HUES48 (cell line): ENCODE data around the gene RIN2.

Experiments
- H3K27ac ChIP-seq: one replicate; pipeline ENCODE4 v1.7.0; 2013; ENCODE audit warnings: low read depth, low read length, inconsistent platforms
- H3K27me3 ChIP-seq: 2 replicates; pipeline ENCODE4 v1.6.1; 2013; ENCODE audit warnings: mild to moderate bottlenecking, low read length; ENCODE audit not compliant: control insufficient read depth, insufficient read depth
- H3K36me3 ChIP-seq: 2 replicates; pipeline ENCODE4 v1.6.1; 2013; ENCODE audit warnings: low read length; ENCODE audit not compliant: control insufficient read depth, insufficient read depth
- H3K4me1 ChIP-seq: 2 replicates; pipeline ENCODE4 v1.6.1; 2013; ENCODE audit warnings: mild to moderate bottlenecking, low read length; ENCODE audit not compliant: control insufficient read depth, insufficient read depth
- H3K4me3 ChIP-seq: 2 replicates; pipeline ENCODE4 v1.5.1; 2013; ENCODE audit warnings: mild to moderate bottlenecking, low read depth, low read length
- H3K9ac ChIP-seq: 2 replicates; pipeline ENCODE4 v1.6.1; 2013; ENCODE audit warnings: mild to moderate bottlenecking, low read depth, low read length, moderate library complexity
- H3K9me3 ChIP-seq: 2 replicates; pipeline ENCODE4 v1.6.1; 2013; ENCODE audit warnings: low read length; ENCODE audit not compliant: control insufficient read depth, insufficient read depth

RIN2 gene

DNA sequence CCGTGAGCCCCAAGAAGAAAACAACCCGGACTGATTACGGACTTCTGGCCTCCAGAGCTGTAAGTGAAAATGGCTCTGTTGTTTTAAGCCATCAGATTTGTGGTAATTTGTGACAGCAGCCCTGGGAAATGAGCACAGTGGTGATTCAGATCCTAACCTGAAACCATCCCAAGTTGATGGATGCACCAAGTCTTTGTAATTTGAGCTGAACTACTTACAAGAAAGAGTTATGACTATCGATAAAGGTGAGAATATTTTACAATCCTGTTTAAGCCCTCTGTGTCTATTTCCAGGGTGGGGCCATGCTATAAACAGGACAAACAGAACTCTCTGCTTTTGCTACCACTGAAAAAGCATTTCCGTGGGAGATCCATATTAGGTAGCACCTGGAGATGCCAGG is 19.1 kb upstream of the RIN2 start:
- Histone ChIP-seq H3K27ac (no peak overlapping the region), H3K9ac (no peak overlapping the region), H3K4me3 (no peak overlapping the region), H3K4me1 (peaks cover 10% of the 10 kb centered on the region; the same call in 1 of the 2 replicates), H3K36me3 (no peaks in the 10 kb centered on the region), H3K27me3 (no peaks in the 10 kb centered on the region), H3K9me3 (no peaks in the 10 kb centered on the region)

DNA sequence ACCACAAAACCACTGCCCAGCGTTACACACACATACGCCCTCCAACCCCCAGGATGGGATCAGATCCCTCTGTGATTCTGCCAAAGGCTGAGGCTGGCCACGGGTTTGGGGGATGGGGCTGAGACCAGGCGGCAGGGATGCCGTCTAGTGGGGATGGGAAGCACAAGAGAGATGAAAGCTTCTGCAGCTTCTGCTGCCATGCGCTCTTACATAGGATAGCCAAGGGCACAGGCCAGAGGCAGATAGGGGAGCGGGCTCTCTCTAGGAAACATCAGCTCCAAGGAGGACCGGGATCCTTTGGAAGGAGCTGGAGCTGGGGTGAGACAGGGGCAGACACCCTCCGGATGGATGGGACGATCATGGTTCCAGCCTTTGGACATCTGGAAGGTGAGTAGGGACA is 18.7 kb upstream of the RIN2 start:
- H3K36me3 ChIP-seq = no peaks in the 10 kb centered on the region
- H3K27ac ChIP-seq = no peak overlapping the region
- H3K9me3 ChIP-seq = no peaks in the 10 kb centered on the region
- H3K4me1 ChIP-seq = peaks cover 10% of the 10 kb centered on the region; the same call in 1 of the 2 replicates
- H3K27me3 ChIP-seq = no peaks in the 10 kb centered on the region
- H3K9ac ChIP-seq = no peak overlapping the region
- H3K4me3 ChIP-seq = no peak overlapping the region

DNA sequence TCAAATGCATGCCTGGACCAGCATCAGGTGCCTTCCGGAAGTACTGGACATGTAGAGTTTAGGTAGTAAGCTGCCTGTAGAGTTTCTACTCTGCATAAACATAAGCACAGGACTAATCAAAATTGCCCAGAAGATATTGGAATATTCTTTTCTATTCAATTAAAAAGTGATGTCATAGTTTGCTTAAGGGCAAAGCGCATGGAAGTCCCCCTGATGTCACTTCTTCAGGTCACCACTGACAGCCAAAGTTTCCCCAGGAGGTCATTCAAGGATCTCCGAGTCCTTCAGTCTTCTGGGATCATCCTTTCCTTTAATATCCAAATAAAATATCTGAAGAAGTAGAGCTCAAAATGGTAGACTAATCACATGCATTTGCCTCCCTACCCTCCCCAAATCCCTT is 17.5 kb upstream of the RIN2 start:
- Histone ChIP-seq H3K27me3 (no peaks in the 10 kb centered on the region), H3K9me3 (0 out of 2 replicates have a peak, but pooled peaks cover 2% of the 10 kb centered on the region), H3K9ac (no peak overlapping the region), H3K27ac (no peak overlapping the region), H3K36me3 (no peaks in the 10 kb centered on the region), H3K4me3 (no peak overlapping the region), H3K4me1 (0 out of 2 replicates have a peak, but pooled peaks cover 7% of the 10 kb centered on the region)

DNA sequence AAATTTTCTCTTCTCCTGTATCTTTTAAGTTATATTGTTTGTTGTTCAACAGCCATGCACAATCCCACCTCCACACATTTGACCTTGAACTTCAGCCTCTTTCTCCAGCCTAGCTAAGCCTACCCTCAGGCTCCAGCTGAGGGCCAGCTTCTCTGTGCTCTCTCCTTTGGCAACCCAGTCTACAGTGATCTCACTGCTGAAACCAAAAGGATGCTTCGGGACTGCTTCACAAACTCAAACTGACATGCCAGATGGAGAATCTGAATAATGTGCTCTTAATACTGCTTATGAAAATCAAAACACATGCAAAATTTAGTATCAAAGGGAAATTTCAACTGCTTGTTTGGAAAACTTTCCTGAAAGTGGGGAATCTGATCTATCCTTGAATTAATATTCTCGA is 16.1 kb upstream of the RIN2 start:
- Histone ChIP-seq H3K9ac (no peak overlapping the region), H3K36me3 (no peaks in the 10 kb centered on the region), H3K4me1 (0 out of 2 replicates have a peak, but pooled peaks cover 6% of the 10 kb centered on the region), H3K9me3 (0 out of 2 replicates have a peak, but pooled peaks cover 6% of the 10 kb centered on the region), H3K4me3 (no peak overlapping the region), H3K27ac (no peak overlapping the region), H3K27me3 (no peaks in the 10 kb centered on the region)

DNA sequence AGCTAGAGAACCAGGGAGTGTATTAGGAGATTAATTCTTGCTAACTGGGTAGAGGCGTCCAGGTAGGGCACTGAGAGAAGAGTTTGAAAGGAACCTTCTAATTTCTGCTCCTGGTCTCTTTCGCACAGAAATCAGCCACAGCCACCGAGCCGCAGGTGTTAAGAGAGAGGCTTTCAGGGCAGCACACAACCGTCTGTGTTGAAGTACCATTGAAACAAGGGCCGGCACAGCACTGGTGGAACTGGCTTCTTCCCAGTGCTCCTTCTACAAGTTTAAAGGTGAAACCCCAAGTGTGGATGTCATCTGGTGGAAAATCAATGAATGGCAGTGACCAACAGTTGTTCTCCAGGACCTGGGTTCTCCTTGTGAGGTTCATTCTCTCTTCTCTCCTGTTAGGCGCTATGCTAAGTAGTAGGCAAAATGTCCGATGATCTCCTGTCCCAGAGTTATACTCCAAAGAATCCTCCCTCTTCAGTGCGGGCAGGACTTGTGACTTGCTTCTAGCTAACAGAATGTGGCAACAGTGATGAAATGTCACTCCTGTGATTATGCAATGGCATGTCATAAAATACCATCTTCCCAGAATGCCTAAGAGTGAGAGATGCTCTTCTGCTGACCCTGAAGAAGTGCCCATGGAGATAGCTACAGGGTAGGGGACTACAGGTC is 15.0 kb upstream of the RIN2 start:
- H3K27ac ChIP-seq = no peak overlapping the region
- 0 out of 2 replicates have a peak, but pooled peaks cover 6% of the 10 kb centered on the region for H3K9me3 ChIP-seq
- no peaks in the 10 kb centered on the region for H3K27me3 ChIP-seq
- no peaks in the 10 kb centered on the region for H3K36me3 ChIP-seq
- 0 out of 2 replicates have a peak, but pooled peaks cover 6% of the 10 kb centered on the region for H3K4me1 ChIP-seq
- no peak overlapping the region for H3K9ac ChIP-seq
- H3K4me3 ChIP-seq = no peak overlapping the region

DNA sequence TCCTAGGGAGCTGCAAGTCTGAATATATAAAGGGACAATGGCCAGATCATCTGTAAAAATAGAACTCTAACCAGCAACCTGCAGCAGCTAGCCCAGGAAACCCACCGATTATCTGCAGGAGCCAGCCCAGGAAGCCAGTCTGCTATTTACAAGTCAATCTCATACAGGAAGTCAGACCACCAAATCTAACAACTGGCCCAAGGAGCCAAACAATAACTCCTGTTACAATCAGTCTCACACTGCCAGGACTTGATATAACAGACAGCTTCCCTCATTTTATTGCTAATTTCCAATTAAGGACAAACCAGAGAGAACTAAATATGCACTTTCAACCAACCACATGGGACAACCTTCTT is 14.4 kb upstream of the RIN2 start:
- H3K27ac ChIP-seq = no peak overlapping the region
- 0 out of 2 replicates have a peak, but pooled peaks cover 6% of the 10 kb centered on the region for H3K9me3 ChIP-seq
- no peak overlapping the region for H3K4me3 ChIP-seq
- H3K4me1 ChIP-seq = 0 out of 2 replicates have a peak, but pooled peaks cover 6% of the 10 kb centered on the region
- H3K27me3 ChIP-seq = no peaks in the 10 kb centered on the region
- no peak overlapping the region for H3K9ac ChIP-seq
- H3K36me3 ChIP-seq = no peaks in the 10 kb centered on the region

DNA sequence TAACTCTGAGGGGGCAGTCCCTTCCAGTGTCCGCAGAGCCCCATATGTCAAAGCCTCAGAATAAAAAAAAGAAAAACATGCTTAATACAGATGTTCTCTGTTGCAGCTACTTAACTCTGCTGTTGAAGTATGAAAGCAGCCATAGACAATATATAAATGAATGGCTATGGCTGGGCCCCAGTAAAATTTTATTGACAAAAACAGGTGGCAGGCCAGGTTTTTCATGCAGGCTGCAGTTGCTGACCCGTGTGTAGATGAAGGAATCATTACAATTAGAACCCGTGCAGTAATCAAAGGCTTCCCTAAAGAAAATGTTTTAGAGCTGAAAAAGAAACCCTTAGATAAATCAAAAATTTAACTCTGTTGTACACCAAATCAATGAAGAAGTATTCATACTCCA is 13.0 kb upstream of the RIN2 start:
- H3K27me3 ChIP-seq = no peaks in the 10 kb centered on the region
- H3K27ac ChIP-seq = no peak overlapping the region
- no peak overlapping the region for H3K4me3 ChIP-seq
- no peak overlapping the region for H3K9ac ChIP-seq
- H3K4me1 ChIP-seq = peaks cover 8% of the 10 kb centered on the region
- H3K9me3 ChIP-seq = 0 out of 2 replicates have a peak, but pooled peaks cover 6% of the 10 kb centered on the region
- no peaks in the 10 kb centered on the region for H3K36me3 ChIP-seq

DNA sequence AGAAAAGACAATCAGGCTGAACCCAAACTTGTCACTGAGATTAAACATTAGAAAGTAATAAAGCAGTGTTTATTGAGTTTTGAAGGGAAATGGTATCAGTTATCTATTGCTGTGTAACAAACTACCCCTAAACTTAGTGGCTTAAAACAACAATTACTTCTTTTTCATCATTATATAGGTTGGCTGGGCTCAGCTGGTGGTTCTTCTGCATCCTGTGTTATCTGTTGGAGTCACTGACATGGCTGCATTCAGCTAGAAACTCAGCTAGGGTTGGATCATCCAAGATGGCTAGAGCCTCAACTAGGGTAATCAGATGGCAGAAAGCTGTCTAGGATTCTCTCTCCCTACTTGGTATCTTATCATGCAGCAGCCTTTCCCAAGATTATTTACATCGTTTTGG is 12.5 kb upstream of the RIN2 start:
- no peak overlapping the region for H3K4me3 ChIP-seq
- no peaks in the 10 kb centered on the region for H3K27me3 ChIP-seq
- no peaks in the 10 kb centered on the region for H3K36me3 ChIP-seq
- no peak overlapping the region for H3K9ac ChIP-seq
- H3K4me1 ChIP-seq = peaks cover 8% of the 10 kb centered on the region
- H3K9me3 ChIP-seq = 0 out of 2 replicates have a peak, but pooled peaks cover 6% of the 10 kb centered on the region
- no peak overlapping the region for H3K27ac ChIP-seq

DNA sequence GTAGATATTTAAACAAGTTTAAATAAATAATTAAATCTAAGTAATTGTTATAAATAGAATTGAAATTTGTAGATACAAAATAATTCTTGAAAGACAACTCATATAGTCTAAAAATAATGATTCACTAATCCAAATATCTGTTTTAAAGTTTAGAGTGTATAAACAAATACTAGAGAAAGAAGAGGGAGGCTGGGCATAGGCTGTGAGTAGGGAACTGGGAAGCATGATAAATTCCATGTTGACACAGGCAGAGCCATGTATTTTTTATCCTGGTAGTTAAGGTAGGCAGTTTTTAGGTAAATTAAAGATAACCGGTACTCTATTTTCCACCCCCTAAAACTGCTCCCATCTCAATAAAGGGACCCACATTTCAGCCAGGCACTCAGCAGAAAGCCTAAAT is 11.7 kb upstream of the RIN2 start:
- H3K27ac ChIP-seq = no peak overlapping the region
- no peaks in the 10 kb centered on the region for H3K36me3 ChIP-seq
- no peak overlapping the region for H3K9ac ChIP-seq
- H3K4me3 ChIP-seq = no peak overlapping the region
- H3K27me3 ChIP-seq = peaks cover 6% of the 10 kb centered on the region; the same call in 1 of the 2 replicates
- peaks cover 8% of the 10 kb centered on the region for H3K4me1 ChIP-seq
- H3K9me3 ChIP-seq = 0 out of 2 replicates have a peak, but pooled peaks cover 6% of the 10 kb centered on the region

DNA sequence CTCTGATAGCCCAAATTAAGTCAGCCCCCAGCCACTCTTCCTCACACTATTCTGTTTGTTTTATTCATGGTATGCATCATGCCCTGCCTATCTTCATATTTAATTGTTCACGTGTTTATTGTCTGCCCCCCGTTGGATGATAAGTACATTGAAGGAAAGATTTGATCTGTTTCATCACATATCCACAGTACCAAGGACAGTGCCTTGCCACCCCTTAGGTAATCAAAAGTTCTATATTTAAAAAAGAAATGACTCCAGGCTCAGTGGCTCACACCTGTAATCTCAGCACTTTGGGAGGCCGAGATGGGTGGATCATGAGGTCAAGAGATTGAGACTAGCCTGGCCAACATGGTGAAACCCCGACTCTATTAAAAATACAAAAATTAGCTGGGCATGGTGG is 10.2 kb upstream of the RIN2 start:
- Histone ChIP-seq H3K9me3 (0 out of 2 replicates have a peak, but pooled peaks cover 6% of the 10 kb centered on the region), H3K4me1 (peaks cover 8% of the 10 kb centered on the region), H3K27me3 (peaks cover 6% of the 10 kb centered on the region; the same call in 1 of the 2 replicates), H3K36me3 (no peaks in the 10 kb centered on the region), H3K4me3 (no peak overlapping the region), H3K9ac (no peak overlapping the region), H3K27ac (no peak overlapping the region)

DNA sequence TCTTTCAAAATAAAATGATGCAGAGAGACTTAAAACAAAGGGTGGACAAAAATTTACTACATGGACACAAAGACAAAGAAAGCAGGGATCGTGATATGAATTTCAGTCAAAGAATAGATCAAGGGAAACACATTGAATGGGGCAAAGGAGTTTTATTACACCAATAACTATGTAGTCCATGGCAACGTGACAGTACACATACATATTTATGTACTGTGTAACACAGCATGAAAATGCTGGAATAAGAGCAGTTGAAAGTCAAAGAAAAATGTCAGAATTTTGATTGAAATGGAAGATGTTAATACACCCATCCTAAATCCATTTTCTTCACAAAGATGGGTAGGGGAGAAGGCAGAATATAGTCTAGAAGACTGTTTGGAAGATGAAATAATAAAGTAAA is 9.4 kb upstream of the RIN2 start:
- no peak overlapping the region for H3K27ac ChIP-seq
- no peak overlapping the region for H3K9ac ChIP-seq
- no peak overlapping the region for H3K4me3 ChIP-seq
- H3K9me3 ChIP-seq = 0 out of 2 replicates have a peak, but pooled peaks cover 6% of the 10 kb centered on the region
- H3K4me1 ChIP-seq = peaks cover 5% of the 10 kb centered on the region
- H3K27me3 ChIP-seq = peaks cover 6% of the 10 kb centered on the region; the same call in 1 of the 2 replicates
- H3K36me3 ChIP-seq = no peaks in the 10 kb centered on the region
